ENCODE results near the gene NUCB2.

Gene NUCB2

GRCh38 chr11:17272801-17273200 lies 3.7 kb upstream of the NUCB2 start:
- DNase-seq, result no peak

GRCh38 chr11:17273211-17273610 lies 3.3 kb upstream of the NUCB2 start:
- DNase-seq, result no peak

GRCh38 chr11:17273668-17274282 lies 2.8 kb upstream of the NUCB2 start:
- DNase-seq, result no peak

GRCh38 chr11:17275400-17276235 lies 921 bp upstream of the NUCB2 start:
- DNase-seq, result no peak

GRCh38 chr11:17277024-17277584 lies 565 bp downstream of the NUCB2 start:
- peak; percentile 42 for DNase-seq

- no peak for DNase-seq
Observed at GRCh38 chr11:17280494-17281127, 4.1 kb downstream of the NUCB2 start.

GRCh38 chr11:17286332-17286731 lies 9.8 kb downstream of the NUCB2 start:
- no peak for DNase-seq

GRCh38 chr11:17287058-17287457 lies 10.5 kb downstream of the NUCB2 start:
- DNase-seq, result no peak

GRCh38 chr11:17291710-17292109 lies 15.2 kb downstream of the NUCB2 start:
- DNase-seq, result no peak

GRCh38 chr11:17293311-17293710 lies 16.8 kb downstream of the NUCB2 start:
- DNase-seq, result no peak

GRCh38 chr11:17294033-17294432 lies 17.5 kb downstream of the NUCB2 start:
- no peak for DNase-seq

GRCh38 chr11:17296852-17297559 lies 20.5 kb downstream of the NUCB2 start:
- DNase-seq, result no peak

- no peak for DNase-seq
Observed at GRCh38 chr11:17298302-17298701, 21.8 kb downstream of the NUCB2 start.

- DNase-seq, result no peak
Observed at GRCh38 chr11:17300372-17300771, 23.8 kb downstream of the NUCB2 start.

- DNase-seq, result no peak
Observed at GRCh38 chr11:17313349-17314231, 37.1 kb downstream of the NUCB2 start.

GRCh38 chr11:17314232-17314547 lies 37.7 kb downstream of the NUCB2 start:
- no peak for DNase-seq

- DNase-seq, result no peak
Observed at GRCh38 chr11:17314904-17315426, 38.4 kb downstream of the NUCB2 start.

GRCh38 chr11:17328871-17329494 lies 52.4 kb downstream of the NUCB2 start:
- DNase-seq, result peak; percentile 67

- no peak for DNase-seq
Observed at GRCh38 chr11:17331669-17332068, 55.1 kb downstream of the NUCB2 start.

GRCh38 chr11:17333799-17334586 lies 57.5 kb downstream of the NUCB2 start:
- no peak for DNase-seq

- DNase-seq, result no peak
Observed at GRCh38 chr11:17343257-17343656, 66.7 kb downstream of the NUCB2 start.
